NCI-H1092 treated with DMSO at 0.1 percent for 48 hours (cell line): ENCODE data around the gene MICU1.
"Not testable (repeated sequence)": the region's sequence is repeated elsewhere in the genome, so short reads cannot be mapped to it uniquely, and the experiment has no call there.

ENCODE experiments used
- DNase-seq: peaks from one replicate; lab custom pipeline; 2025; lab: John Stamatoyannopoulos, UW

MICU1 gene

GRCh38 chr10:72328045-72328828, 297.6 kb downstream of the MICU1 start:
- peak; percentile 55 for DNase-seq

- DNase-seq, result not testable (repeated sequence)
Measured at GRCh38 chr10:72326665-72327603, 298.9 kb downstream of the MICU1 start.

DNA sequence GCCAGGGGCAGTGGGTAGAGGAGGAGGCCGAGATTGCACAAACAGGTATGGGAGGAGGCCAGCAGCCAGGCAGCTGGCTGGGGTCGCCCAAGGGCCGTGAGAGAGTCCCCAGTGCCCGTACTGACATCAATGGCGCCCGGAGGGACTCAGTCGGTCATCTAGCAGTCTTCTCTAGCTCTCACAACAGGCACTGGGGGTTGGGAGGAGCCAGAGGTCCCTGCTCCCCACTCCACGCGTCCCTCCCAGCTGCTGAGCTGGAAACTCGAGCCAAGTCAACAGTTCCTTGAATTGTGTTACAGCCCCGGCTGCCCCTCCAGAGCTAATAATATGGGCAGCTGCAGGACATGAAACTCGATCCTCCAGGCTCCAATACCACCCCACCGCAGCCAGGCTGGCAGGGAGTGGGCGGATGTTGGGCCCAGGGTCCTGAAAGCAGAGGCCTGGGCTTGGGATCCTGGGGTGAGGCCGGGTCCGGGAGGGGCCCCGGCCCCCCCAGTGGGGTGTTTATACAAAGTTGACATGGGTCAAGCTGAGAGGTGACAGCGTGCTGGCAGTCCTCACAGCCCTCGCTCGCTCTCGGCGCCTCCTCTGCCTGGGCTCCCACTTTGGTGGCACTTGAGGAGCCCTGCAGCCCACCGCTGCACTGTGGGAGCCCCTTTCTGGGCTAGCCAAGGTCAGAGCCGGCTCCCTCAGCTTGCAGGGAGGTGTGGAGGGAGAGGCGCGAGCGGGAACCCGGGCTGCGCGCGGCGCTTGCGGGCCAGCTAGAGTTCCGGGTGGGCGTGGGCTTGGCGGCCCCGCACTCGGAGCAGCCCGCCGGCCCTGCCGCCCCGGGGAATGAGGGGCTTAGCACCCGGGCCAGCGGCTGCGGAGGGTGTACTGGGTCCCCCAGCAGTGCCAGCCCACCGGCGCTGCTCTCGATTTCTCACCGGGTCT, 300.4 kb downstream of the MICU1 start:
- peak; percentile 94 for DNase-seq

- no peak for DNase-seq
Measured at GRCh38 chr10:72323771-72324191, 302.1 kb downstream of the MICU1 start.

GRCh38 chr10:72323108-72323749, 302.6 kb downstream of the MICU1 start:
- DNase-seq, result no peak

GRCh38 chr10:72322280-72323058, 303.4 kb downstream of the MICU1 start:
- DNase-seq, result no peak

GRCh38 chr10:72322030-72322279, 303.9 kb downstream of the MICU1 start:
- DNase-seq, result no peak

DNA sequence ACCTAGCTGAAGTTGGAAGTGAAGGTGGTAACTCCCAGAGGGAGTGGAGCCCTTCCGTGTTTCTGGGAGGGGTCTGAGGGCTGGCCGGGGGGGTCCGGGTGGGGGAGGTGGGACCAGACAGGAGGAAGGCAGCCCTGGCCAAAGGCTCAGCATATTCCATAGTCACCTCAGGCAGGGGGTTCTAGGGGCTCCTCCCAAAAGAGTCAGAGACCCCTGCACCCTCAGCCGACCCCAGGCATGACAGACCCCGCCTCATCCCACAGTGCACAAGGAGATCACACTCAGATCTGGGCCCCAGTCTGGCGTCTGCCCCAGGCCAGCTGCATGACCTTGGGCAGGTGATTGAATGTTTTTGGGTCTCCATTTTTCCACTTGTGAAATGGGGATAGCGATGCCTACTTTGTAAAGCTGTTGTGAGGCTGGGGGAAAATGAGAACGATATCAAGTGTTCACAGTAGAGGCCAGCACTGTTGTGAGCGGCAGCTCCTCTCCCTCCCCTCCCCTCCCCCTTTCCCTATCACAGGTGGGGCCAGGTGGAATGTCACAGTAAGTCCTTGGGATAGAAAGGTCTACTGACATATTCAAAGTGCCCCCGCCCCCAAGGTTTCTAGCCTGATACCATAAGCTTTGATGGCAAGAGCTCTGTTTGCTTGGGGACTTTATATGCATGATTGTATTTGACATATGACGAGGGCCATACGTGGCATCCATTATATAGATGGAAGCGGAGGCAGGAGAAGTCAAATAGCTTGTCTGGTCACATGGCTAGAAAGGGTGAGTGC, 304.4 kb downstream of the MICU1 start:
- DNase-seq, result no peak

DNA sequence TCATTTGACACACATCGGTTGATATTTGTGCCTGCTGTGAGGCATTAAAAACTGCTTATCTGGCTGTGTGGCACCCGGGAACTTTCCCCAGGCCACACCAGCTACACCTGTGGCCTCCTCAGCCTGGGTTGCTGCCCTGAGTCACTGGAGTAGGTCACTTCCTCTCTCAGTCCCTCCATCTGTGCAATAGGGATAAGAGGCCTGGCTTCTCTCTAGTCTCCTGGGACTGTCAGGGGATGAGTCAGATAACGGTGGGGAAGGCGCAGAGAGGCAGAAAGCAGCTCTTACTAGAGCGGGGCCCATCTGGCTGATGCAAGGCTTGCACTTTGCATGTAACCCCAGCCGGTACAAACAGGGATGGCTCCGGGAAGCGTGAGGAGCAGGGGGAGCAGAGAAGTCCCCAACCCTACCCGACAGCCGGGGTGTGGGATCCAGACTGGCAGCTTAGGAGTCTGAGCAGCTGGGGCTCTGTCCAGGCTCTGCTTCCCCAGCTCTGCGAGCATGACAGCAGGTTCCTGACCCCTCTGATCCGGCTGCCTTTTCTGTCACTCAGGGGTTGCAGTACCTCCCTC, 305.1 kb downstream of the MICU1 start:
- peak; percentile 53 for DNase-seq

DNA sequence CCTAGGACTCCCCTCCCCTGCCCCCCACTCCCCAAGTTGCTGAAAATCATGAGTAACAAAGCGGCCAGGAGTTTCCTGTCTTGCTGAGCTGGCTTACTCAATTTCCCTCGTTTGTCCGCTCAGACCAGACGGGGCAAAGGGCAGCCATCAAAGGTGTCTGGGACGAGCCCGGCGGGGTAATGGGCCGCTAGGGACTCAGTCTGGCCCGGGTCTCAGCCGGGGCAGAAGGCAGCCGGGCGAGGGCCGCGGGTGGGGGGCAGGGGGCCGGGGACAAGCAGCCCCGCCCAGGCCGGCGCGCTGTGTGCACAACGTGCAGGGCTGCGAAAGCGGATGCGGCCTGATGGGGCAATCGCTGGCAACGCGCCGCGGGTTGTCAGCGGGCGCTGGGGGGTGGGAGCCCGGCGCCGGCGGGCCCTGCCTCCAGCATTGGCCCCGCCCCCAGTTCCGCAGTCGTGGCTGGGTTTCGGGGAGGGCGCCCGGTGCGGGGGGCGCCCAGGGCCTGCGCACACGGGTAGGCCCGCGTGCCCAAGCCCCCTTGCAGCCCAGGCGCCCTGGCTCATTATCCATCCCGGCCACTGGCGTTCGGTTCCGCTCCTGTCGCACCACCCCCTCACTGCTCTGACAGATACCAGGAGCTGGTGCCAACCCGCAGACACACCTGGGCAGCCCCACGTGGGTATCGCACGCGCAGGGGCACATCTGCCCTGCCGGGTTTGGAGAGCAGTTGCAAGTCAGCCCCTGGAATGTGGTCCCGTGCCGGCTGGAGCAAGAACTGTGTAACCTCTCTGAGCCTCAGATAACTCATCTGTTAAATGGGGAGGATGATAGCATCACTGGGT, 306.2 kb downstream of the MICU1 start:
- peak; percentile 53 for DNase-seq

- DNase-seq, result no peak
Measured at GRCh38 chr10:72318418-72319262, 307.2 kb downstream of the MICU1 start.
